ENCODE data around the gene SLC35E1.

Gene SLC35E1

GRCh38 chr19:16588824-16589577 is 16.8 kb upstream of the SLC35E1 start:
- Histone ChIP-seq H4K20me1 (ENCODE audit: insufficient read depth, low read length) (no peaks in the 10 kb centered on the region), H3K27ac (ENCODE audit: low read depth, low read length, poor library complexity, severe bottlenecking) (peak overlapping the region; percentile 100), H2AFZ (ENCODE audit: low read length) (no peak overlapping the region), H3K4me2 (ENCODE audit: low read length) (peak overlapping the region; percentile 72), H3K9ac (ENCODE audit: low read length) (peak overlapping the region; percentile 92), H3K4me3 (ENCODE audit: low read depth, low read length, poor library complexity, severe bottlenecking) (peak overlapping the region; percentile 72), H3F3A (ENCODE audit: insufficient read depth, low read length) (no peaks in the 10 kb centered on the region; the same call in 1 of the 2 replicates), H3K27me3 (ENCODE audit: insufficient read depth, low read length) (no peaks in the 10 kb centered on the region), H3K4me1 (ENCODE audit: insufficient read depth, low read length, severe bottlenecking) (peaks cover 99% of the 10 kb centered on the region), H3K9me3 (ENCODE audit: low read length) (no peaks in the 10 kb centered on the region), H3K36me3 (ENCODE audit: insufficient read depth, low read length) (no peaks in the 10 kb centered on the region), H3K9me2 (ENCODE audit: low read depth, low read length) (no peaks in the 10 kb centered on the region), H3K79me2 (ENCODE audit: insufficient read depth, low read length) (peaks cover 27% of the 10 kb centered on the region)
- no peak for TF ChIP-seq CTCF (IDR thresholded peaks at IDR 0.05; ENCODE audit: low read length)
- no peak for TF ChIP-seq EZH2 (IDR thresholded peaks at IDR 0.05; ENCODE audit: borderline replicate concordance, low read length)

GRCh38 chr19:16587833-16588823 is 15.9 kb upstream of the SLC35E1 start:
- Histone ChIP-seq H3K4me1 (ENCODE audit: insufficient read depth, low read length, severe bottlenecking) (peaks cover 99% of the 10 kb centered on the region), H2AFZ (ENCODE audit: low read length) (no peak overlapping the region), H3F3A (ENCODE audit: insufficient read depth, low read length) (no peaks in the 10 kb centered on the region; the same call in 1 of the 2 replicates), H3K79me2 (ENCODE audit: insufficient read depth, low read length) (peaks cover 28% of the 10 kb centered on the region), H3K4me2 (ENCODE audit: low read length) (peak overlapping the region; percentile 72), H3K27me3 (ENCODE audit: insufficient read depth, low read length) (no peaks in the 10 kb centered on the region), H3K4me3 (ENCODE audit: low read depth, low read length, poor library complexity, severe bottlenecking) (peak overlapping the region; percentile 72), H3K27ac (ENCODE audit: low read depth, low read length, poor library complexity, severe bottlenecking) (peak overlapping the region; percentile 100), H4K20me1 (ENCODE audit: insufficient read depth, low read length) (no peaks in the 10 kb centered on the region), H3K9me2 (ENCODE audit: low read depth, low read length) (no peaks in the 10 kb centered on the region), H3K9ac (ENCODE audit: low read length) (peak overlapping the region; percentile 92), H3K36me3 (ENCODE audit: insufficient read depth, low read length) (no peaks in the 10 kb centered on the region), H3K9me3 (ENCODE audit: low read length) (no peaks in the 10 kb centered on the region)
- TF ChIP-seq EZH2 (IDR thresholded peaks at IDR 0.05; ENCODE audit: borderline replicate concordance, low read length) = no peak
- TF ChIP-seq CTCF (IDR thresholded peaks at IDR 0.05; ENCODE audit: low read length) = peak; percentile 28; the same call in 1 of the 2 replicates

GRCh38 chr19:16586991-16587832 is 15.0 kb upstream of the SLC35E1 start:
- H3F3A ChIP-seq (ENCODE audit: insufficient read depth, low read length) = no peaks in the 10 kb centered on the region; the same call in 1 of the 2 replicates
- H4K20me1 ChIP-seq (ENCODE audit: insufficient read depth, low read length) = no peaks in the 10 kb centered on the region
- H3K79me2 ChIP-seq (ENCODE audit: insufficient read depth, low read length) = peaks cover 29% of the 10 kb centered on the region
- no peaks in the 10 kb centered on the region for H3K9me3 ChIP-seq (ENCODE audit: low read length)
- no peaks in the 10 kb centered on the region for H3K27me3 ChIP-seq (ENCODE audit: insufficient read depth, low read length)
- no peak overlapping the region for H2AFZ ChIP-seq (ENCODE audit: low read length)
- peak overlapping the region; percentile 72 for H3K4me3 ChIP-seq (ENCODE audit: low read depth, low read length, poor library complexity, severe bottlenecking)
- peak overlapping the region; percentile 100 for H3K27ac ChIP-seq (ENCODE audit: low read depth, low read length, poor library complexity, severe bottlenecking)
- no peaks in the 10 kb centered on the region for H3K9me2 ChIP-seq (ENCODE audit: low read depth, low read length)
- peaks cover 99% of the 10 kb centered on the region for H3K4me1 ChIP-seq (ENCODE audit: insufficient read depth, low read length, severe bottlenecking)
- peak overlapping the region; percentile 92 for H3K9ac ChIP-seq (ENCODE audit: low read length)
- TF ChIP-seq EZH2 (IDR thresholded peaks at IDR 0.05; ENCODE audit: borderline replicate concordance, low read length) (no peak), CTCF (IDR thresholded peaks at IDR 0.05; ENCODE audit: low read length) (no peak)
- H3K36me3 ChIP-seq (ENCODE audit: insufficient read depth, low read length) = no peaks in the 10 kb centered on the region
- peak overlapping the region; percentile 72 for H3K4me2 ChIP-seq (ENCODE audit: low read length)

Data from OCI-LY1 (cell line).